NCI-H524 (cell line): ENCODE results near the gene DNAJB7.
"Not testable (repeated sequence)": the region's sequence is repeated elsewhere in the genome, so short reads cannot be mapped to it uniquely, and the experiment has no call there.

ENCODE experiments used
- DNase-seq, 2 experiments: peaks; one replicate each; lab custom pipeline; 2025; lab: John Stamatoyannopoulos, UW

Gene DNAJB7

GRCh38 chr22:40844951-40845350 lies 17.0 kb downstream of the DNAJB7 start:
- DNase-seq = no peak

GRCh38 chr22:40838486-40838885 lies 23.4 kb downstream of the DNAJB7 start:
- DNase-seq = no peak

- DNase-seq = no peak
Measured at GRCh38 chr22:40834619-40835018, 27.3 kb downstream of the DNAJB7 start.

GRCh38 chr22:40829131-40829530 lies 32.8 kb downstream of the DNAJB7 start:
- DNase-seq = no peak

GRCh38 chr22:40826984-40827741 lies 34.8 kb downstream of the DNAJB7 start:
- no peak for DNase-seq

GRCh38 chr22:40826292-40826691 lies 35.6 kb downstream of the DNAJB7 start:
- not testable (repeated sequence) for DNase-seq

- DNase-seq = no peak
Measured at GRCh38 chr22:40823426-40823825, 38.5 kb downstream of the DNAJB7 start.

- DNase-seq = peak; percentile 23 to 66
Measured at GRCh38 chr22:40819599-40820140, 42.2 kb downstream of the DNAJB7 start.

- DNase-seq = peak; percentile 72 to 89
Measured at GRCh38 chr22:40818747-40819598, 42.9 kb downstream of the DNAJB7 start, which contains the start of gene SLC25A17. Gene SLC25A17, minus strand, starts transcription at chr22:40819346. Its CDS starts 98 bp downstream, at chr22:40819248.

- DNase-seq = no peak
Measured at GRCh38 chr22:40818192-40818746, 43.6 kb downstream of the DNAJB7 start.

GRCh38 chr22:40817737-40818136 lies 44.2 kb downstream of the DNAJB7 start:
- DNase-seq = no peak

- no peak for DNase-seq
Measured at GRCh38 chr22:40813912-40814315, 48.0 kb downstream of the DNAJB7 start.
